ENCODE measurements around the gene ANKRA2.

DNA sequence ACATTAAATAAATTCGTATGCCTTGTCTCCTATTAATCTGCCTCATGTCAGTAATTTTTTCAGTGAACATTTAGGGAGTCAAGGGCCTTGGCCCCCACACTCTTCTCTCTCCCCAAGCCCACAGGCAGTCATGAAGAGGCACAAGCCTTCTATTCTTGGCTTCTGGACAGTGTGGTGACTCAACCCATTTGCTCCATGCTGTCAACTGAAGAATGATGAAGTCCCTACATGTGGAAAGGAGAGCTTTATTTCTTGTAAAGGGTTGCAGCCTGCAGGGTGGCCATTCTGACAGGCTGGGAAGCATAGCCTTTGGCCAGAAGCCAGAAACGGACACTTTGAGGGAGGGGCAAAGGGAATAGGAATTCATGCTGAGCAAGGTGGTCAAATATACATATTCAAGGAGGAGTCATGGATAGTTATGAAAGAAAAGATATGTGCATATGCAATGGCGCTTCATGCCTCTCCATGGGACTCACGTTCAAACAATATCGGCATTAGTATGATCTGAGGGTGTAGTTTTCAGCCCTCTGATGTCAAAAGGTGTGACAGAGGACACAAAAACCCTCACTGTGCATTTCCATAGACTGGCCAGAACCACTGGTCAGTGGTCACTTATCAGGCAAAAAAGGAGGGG lies 31.3 kb downstream of the ANKRA2 start:
- TF ChIP-seq, protein P1, sequence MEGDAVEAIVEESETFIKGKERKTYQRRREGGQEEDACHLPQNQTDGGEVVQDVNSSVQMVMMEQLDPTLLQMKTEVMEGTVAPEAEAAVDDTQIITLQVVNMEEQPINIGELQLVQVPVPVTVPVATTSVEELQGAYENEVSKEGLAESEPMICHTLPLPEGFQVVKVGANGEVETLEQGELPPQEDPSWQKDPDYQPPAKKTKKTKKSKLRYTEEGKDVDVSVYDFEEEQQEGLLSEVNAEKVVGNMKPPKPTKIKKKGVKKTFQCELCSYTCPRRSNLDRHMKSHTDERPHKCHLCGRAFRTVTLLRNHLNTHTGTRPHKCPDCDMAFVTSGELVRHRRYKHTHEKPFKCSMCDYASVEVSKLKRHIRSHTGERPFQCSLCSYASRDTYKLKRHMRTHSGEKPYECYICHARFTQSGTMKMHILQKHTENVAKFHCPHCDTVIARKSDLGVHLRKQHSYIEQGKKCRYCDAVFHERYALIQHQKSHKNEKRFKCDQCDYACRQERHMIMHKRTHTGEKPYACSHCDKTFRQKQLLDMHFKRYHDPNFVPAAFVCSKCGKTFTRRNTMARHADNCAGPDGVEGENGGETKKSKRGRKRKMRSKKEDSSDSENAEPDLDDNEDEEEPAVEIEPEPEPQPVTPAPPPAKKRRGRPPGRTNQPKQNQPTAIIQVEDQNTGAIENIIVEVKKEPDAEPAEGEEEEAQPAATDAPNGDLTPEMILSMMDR (IDR thresholded peaks at IDR 0.05): no peak
- TF ChIP-seq POLR2A (IDR thresholded peaks at IDR 0.05) (no peak), POLR2AphosphoS5 (IDR thresholded peaks at IDR 0.05; ENCODE audit: insufficient read depth in 1 of 2, low read depth in 1 of 2) (no peak)

Data from vagina (tissue), 2 donors.